HG03457 (cell line): ENCODE results near the gene MRPS27.

Experiments used
- ATAC-seq: cut with Tn5 transposase; IDR thresholded peaks from one replicate; pipeline ENCODE4 v1.9.1; 2021; ENCODE audit warnings: moderate number of reproducible peaks; ENCODE audit not compliant: unreplicated experiment

Gene MRPS27

DNA sequence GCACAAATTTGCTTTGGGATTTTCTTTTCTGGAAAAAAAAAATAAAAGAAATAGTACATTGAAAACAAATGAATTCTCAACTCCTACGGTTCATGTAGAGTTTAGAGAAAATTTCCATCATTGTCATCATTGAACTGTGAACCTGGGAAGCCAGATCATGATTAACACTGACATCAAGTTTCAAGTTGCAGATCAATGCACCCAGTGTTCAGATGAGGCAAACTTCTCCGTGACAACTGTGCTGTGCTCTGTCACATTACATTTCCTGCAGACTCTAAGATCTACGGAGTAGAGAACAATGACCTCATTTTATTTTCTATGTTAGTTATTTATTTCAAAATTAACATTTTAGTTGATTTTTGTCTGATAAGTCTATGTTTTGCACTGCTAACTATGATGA, 113.0 kb downstream of the MRPS27 start:
- no peak for ATAC-seq

DNA sequence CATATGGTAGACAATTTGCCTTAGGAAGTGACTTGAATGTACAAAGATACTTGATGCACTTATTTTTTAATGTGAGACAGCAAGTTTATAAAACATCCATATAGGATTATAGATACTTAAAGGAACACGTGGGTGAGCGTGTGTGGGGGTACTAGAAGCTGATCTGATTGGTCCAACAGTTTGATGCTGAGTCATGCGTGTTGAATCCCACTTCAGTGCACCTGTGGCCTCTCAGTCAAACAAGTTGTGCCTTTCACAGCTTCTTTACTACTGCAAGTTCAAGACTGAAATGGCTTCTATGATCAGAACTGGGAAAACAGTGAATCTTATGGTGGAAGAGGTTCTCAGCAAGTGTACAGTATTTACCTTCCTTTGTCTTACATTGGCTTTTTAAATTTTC, 113.9 kb downstream of the MRPS27 start:
- ATAC-seq = no peak

DNA sequence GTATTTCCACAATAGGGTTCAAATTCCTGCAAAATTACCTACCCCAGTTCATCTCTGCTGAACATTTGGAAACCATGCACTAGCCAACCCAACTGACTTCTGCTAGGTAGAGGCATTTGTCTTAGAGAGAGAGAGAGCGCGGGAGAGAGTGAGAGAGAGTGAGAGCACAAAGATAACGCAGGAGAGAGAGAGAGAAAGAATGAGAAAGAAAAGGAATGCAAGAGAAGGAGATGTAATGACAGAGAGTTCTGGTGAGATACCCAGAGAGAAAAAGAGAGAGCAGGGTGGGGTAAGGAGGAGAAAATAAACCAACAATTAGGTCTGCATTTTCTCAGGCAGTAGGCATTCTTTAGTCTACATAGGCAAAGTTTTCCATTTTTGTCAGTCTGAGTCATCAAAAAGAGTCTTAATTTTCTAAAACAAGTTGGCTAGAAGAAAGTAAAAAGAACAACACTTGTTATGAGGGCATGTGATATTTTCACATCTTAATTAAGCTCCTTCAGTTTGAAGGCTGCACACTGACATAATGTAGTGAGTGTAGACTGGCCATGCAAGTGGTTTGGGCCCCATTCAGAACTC, 114.5 kb downstream of the MRPS27 start:
- ATAC-seq = no peak

DNA sequence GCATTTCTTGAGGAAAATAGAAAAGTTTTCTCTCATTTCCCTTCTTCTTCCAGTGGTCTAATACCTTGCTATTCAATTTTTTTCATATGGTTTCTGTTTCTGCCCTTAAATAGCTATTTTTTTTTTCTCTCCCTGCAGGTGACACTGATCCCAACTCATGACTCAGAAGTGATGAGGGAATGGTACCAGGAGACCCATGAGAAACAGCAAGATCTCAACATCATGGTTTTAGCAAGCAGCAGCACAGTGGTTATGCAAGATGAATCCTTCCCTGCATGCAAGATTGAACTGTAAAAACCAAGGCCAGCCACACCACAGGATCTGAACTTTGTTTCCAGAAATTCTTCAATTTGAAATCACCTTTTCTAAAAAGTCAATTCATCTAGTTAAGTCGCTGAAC, 115.1 kb downstream of the MRPS27 start:
- ATAC-seq = no peak

DNA sequence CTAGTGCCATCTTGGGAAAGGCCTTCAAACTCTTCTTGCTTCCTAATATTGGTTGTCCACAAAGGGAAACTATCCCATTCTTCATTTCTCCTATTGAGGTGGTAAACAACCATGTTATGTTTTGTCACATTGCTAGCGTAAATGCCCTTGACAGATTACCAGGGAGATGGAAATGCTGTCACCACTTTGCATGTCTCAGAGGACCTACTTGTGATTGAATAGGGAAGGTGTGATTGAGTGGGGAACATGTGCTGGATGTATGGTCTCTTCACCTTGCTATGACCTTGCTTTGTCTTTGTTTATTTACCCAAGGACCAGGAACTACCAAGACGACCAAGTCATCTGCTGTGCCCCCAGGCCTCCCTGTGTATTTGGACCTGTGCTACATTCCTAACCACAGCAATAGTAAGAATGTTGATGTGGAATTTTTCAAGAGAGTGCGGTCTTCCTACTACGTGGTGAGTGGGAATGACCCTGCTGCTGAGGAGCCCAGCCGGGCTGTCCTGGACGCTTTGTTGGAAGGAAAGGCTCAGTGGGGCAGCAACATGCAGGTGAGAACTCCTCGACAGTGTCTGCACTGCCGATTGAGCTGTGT, 116.7 kb downstream of the MRPS27 start:
- ATAC-seq = no peak

DNA sequence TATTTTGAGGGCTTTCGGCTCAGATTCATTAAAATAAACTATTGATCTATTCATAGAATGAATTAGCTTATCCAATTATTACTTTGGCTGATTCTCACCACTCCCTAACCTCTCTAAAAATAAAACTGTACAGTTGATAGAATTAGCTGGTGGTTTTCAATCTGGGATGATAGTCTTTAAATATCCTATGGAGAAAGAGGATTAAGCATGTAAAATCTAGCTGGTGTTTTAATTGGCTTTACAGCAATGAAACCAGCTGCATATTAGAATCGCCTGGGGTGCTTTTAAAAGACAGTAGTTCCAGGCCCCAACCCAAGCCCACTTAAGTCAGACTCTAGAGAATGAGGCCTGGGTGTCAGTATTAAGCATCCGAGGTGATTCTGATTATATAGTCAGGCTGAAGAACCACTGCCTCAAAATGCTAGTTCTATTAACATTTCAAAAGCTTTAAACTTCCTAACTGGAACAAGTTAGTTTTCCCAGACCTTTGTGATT, 117.7 kb downstream of the MRPS27 start:
- no peak for ATAC-seq

DNA sequence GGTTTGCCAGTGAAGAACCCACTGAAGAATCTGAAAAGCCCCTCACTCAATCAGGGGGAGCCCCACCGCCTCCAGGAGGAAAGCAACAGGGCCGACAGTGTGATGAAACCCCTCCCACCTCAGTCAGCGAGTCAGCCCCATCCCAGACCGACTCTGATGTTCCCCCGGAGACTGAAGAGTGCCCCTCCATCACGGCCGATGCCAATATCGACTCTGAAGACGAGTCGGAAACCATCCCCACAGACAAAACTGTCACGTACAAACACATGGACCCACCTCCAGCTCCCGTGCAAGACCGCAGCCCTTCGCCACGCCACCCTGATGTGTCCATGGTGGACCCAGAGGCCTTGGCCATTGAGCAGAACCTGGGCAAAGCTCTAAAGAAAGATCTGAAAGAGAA, 120.4 kb downstream of the MRPS27 start:
- ATAC-seq = no peak

DNA sequence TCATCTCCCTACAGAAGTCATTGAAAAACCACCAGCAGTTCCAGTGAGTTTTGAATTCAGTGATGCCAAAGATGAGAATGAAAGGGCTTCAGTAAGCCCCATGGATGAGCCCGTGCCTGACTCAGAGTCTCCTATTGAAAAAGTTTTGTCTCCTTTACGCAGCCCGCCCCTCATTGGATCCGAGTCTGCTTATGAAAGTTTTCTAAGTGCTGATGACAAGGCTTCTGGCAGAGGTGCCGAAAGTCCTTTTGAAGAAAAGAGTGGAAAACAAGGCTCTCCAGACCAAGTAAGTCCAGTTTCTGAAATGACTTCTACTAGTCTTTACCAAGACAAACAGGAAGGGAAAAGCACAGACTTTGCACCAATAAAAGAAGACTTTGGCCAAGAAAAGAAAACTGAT, 122.6 kb downstream of the MRPS27 start:
- no peak for ATAC-seq

DNA sequence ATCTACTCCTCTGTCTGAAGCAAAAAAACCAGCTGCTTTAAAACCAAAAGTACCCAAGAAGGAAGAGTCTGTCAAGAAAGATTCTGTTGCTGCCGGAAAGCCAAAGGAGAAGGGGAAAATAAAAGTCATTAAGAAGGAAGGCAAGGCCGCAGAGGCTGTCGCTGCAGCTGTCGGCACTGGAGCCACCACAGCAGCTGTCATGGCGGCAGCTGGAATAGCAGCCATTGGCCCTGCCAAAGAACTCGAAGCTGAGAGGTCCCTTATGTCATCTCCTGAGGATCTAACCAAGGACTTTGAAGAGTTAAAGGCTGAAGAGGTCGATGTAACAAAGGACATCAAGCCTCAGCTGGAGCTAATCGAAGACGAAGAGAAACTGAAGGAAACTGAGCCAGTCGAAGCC, 124.5 kb downstream of the MRPS27 start:
- ATAC-seq = no peak

DNA sequence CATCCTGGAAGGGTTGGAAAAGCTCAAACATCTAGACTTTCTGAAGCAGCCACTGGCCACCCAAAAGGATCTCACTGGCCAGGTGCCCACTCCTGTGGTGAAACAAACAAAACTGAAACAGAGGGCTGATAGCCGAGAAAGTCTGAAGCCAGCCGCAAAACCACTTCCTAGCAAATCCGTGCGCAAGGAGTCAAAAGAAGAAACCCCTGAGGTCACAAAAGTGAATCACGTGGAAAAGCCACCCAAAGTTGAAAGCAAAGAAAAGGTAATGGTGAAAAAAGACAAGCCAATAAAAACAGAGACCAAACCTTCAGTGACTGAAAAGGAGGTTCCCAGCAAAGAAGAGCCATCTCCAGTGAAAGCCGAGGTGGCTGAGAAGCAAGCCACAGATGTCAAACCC, 125.2 kb downstream of the MRPS27 start:
- ATAC-seq = peak; percentile 73

DNA sequence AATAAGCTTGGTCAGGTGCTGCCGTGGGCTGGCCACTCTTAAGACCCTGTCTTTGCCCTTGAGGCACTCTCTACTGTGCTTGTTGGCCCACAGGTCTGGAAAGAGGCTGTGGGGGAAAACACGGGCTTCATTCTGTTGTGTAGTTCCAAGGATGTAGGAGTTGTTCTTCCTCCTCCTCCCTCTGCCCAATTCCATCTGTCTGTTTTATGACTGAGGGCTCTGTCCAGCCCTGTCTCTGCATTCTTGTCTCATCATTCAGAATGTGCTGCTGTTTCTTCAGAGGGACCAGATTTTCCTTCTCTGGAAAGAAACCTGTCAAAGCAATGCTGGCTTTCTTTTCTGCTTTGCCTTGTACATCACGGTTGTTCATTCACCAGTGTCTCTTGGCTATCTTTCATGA, 128.6 kb downstream of the MRPS27 start:
- ATAC-seq = no peak

DNA sequence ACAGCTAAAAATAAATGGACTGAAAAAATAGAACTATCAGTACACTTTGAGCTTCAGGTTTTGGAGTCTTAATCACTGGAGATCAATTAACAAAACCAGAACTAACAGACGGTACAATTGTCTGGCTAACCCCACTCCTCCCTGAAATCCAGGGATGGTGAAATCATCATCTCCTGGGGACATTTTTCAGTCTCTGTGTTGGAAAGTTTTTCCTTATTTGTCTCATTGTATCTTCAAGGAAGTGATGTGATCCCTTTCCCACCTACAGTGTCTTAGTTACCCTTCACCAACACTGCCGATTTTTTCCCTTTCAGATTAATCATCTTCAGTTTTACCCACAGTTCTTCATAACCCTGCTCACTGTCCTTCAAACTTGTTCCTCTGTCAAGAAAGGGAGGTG, 130.9 kb downstream of the MRPS27 start:
- ATAC-seq = no peak

DNA sequence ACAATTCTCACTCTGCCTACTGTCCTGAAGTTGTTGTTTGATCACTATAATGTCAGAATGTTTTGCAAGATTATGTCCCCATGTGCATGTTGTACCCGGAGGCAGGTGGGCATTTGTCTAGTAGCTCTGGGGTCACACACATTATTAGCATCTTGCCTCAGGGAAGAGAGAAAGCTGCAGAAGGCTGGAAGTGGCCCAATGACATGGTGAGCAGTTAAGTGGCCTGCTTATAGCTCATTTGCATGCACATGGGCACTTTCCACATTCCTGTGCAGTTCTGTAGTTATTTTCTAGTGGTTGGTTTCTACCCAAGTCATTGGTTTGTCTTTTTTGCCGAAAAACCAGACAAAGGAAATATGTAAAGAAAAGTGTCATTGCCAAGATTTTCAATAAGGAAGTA, 131.9 kb downstream of the MRPS27 start:
- ATAC-seq = no peak

DNA sequence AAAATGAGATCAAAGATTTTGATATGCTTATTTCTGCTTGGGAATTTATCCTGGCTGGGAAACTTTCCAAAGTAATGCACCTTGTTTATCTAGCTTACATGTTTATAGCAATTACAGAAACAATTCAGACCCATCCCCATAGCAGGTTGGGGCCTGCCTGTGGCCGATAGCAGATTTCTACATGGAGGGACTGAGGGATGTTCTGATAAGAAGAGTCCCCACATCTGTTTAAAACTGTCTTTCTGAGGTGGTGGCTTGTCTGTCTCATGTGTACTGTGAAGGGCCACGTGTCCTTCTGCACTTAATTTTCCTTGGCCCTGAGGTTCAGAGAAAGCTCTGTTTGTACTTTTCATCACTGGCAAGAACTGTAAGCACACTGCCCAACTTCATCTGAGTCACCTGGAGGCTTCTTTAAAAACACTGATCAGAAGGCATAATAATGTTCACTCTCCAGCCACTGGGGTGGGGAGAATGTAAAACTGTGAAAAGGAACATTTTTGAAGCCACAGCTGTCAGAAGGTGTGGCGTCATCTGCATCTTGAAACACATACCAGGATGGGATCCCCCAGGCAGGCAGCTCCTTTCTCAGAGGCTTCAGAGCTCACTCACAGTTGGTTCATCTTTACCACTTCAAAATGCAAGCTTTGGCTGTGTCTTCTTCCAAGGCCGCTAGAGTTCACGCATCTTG, 132.5 kb downstream of the MRPS27 start:
- no peak for ATAC-seq

DNA sequence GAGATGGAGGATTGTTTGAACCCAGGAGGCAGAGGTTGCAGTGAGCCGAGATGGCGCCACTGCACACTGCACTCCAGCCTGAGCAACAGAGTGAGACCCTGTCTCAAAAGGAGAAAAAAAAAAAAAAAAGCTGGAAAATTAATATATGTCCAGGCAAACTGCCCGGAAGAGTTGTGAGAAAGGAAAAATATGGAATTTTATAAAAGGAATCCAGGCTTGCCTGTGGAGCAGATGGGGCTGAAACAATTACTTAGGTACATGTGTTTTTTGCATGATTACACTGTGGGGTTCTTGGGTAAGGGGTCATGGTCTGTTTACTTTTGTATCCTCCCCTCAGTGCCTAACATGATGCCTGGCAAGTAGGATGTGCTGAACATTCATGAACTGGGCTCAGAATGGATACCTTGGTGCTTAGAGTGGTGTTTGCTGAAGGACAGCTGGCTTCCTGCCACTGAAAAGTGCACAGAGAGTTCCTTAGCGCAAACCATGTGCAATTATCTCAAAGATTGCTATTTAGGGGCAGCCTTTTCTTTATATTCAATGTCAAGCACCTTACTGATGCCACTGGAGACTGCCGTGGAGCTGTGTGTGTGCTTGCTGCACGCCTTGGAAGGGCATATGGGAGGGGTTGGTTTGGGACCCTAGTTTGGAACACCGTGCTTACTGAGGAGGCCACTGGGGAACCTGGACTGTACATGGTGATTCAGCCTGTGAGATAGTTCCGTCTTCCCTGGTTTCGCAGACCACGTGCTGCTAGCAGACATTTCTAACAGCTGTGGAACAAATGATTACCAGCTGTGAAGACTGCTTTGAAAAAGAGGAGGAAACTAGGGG, 134.3 kb downstream of the MRPS27 start:
- no peak for ATAC-seq

DNA sequence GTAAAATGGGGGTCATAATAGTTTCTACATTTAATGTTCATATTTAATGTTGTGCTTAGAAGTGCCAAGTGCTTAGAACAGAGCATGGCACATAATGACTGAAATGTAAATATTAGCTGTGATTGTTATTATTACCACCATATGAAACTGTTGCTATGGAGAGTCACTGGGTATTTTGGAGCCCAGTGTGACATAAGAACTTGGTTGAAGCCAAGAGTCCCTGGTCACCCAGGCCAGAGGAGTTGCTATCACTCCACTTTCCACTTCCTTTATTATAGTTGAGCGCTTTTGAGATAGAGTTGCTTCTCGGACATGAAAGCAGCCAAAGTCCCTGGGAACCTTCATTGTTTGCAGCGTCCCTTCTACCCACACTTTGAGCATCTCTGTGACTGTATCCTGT, 135.6 kb downstream of the MRPS27 start:
- ATAC-seq = no peak

DNA sequence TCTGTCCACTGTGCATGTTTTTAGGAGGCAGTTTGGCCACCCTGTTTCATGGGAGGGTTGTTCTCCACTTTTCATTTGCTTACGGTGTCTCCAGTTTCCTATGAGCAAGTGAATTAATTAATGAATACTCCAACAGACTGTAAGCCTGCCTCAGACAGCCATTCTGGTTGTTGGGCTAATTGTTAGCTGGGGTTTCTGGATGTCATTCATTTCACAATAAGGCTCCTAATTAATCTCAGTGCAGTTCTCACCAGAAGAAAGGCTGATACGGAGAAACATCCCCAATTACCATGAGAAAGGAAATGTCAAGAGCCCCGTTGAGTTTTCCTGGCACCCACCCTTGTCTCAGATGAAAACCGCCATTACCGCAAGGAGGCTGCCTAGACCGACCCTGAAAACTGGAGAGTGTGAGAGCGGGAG, 136.9 kb downstream of the MRPS27 start:
- no peak for ATAC-seq

DNA sequence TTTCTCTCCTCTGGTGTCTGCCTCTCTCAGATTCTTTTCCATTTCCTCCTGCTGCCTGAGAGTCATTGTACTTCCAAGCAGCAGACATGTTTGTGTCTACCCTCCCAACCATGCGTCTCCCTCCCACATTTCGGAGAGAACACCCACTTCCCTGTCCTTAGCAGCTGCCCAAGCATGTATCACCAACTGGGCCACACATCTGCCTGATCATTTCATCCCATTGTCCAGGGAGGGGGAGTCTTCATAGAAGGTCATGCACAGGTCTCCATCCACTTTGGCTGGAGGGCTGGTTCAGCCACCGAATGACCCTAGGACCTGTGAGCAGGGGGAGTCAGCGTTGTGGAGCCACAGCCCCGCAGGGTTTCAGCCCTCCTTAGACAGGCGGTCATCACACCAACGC, 137.4 kb downstream of the MRPS27 start:
- no peak for ATAC-seq

DNA sequence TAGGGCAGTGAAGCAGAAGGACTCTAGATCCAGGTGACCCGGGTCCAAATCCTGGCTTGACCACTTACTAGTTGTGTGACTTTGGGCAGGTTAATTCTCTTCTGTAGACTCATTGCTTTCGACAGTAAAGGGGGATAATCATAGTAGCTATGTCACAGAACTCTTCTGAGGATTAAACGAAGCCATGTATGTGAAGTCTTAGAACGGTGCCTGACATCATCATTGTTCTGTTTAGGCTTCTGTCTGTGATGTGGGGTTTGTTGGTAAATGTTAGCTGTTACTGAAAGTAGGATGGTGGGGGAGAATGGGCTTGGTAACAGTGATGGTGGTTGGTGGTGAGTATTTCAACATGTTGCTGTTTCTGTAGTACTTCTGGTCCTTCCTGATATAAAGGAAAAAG, 139.1 kb downstream of the MRPS27 start:
- ATAC-seq = no peak

DNA sequence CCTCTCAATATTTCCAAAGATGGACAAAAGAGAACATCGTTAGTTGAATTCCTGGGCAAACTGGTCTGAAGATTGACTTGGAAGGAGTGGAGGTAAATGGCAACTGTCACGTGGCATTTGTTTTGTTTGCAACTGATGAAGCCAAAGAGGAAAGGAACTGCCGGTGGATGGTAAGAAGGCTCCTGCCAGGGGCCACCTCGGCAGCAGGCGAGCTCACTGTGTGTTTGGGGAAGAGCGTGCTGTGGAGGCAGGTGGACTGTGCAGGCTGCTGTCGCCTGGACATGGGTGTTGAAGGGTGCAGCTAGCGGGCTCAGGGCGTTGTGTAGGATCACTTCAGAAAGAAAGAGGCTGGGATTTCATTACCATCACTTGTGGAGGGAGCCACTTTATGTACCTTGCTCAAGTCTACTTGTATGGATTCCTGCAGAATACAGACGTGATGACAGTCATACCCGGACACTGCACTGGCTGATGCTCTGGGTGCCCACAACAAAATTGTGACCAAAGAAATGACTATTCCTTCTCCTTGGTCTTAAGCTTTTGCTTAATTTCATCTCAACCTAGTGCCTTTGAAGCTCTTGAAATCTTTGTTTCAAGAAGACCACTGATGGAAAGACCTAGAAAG, 140.1 kb downstream of the MRPS27 start:
- no peak for ATAC-seq
